Fibroblast of skin of scalp (primary cell): Measurements from ENCODE around the gene CTIF. TPM values are rescaled to one million over a fixed set of nuclear protein-coding genes. Genes with fewer than 3 reads are reported as not detected.
"Not testable (repeated sequence)": the region's sequence is repeated elsewhere in the genome, so short reads cannot be mapped to it uniquely, and the experiment has no call there.

Source experiments
- DNase-seq: peaks from one replicate; pipeline ENCODE4 v3.0.0-alpha.2; 2013
- polyA plus RNA-seq, 2 experiments: library from polyadenylated mRNA; unstranded; fragments of 120-200 nt; gene quantifications; one replicate each; pipeline ENCODE4 v1.2.1, GENCODE V29; 2013; ENCODE audit not compliant: insufficient read length in 2 of 2

CTIF gene
- 88.6 TPM for polyA plus RNA-seq (2013, experiment 1 of 2; ENCODE audit: insufficient read length)
- 80.0 TPM for polyA plus RNA-seq (2013, experiment 2 of 2; ENCODE audit: insufficient read length)

DNA sequence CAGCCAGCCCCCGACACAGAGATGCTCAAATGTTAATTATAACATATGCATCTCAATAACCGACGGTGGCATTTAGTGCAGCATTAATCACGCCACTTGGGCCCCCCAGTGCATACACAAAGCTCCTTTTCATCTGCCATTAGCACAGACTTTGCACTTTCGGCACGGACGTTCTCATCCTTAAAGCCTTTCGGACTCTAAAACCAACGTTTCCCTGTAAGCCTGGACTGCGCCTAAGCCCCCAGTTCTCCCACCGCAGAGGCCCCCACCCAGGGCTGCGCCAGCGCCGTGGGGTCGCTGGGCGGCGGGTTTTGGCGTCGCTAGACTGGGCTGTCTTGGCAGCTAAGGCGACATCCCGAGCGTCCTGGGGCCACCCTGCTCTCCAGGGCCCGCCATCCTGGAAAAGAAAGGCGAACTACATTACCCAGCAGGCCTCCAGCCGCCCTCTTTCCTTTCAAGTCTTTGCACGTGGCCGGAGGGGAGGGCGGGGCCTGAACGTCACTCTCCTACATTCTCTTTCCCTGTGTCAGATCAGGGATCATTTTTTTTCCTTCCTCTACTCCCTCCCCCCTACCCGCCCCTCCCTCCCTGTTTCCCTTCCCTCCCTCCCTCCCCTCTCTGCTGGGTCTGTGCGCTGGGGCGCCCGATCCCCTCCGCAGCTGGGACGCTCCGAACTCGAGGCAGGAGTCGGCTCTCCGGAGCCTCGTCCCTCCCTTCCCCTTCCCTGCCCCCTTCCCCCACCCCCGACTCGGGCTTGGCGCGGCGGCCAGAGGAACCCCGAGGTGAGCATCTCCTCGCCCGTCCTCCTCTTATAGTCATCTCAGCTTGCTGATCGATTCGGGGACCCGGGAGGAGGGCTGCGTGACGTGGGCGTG lies at the start of gene CTIF:
Gene CTIF, plus strand, starts transcription at position 501 of the 875 bp plus-strand sequence. CDS start 80,535 bp downstream, outside the sequence.
- DNase-seq: peak; percentile 98

DNA sequence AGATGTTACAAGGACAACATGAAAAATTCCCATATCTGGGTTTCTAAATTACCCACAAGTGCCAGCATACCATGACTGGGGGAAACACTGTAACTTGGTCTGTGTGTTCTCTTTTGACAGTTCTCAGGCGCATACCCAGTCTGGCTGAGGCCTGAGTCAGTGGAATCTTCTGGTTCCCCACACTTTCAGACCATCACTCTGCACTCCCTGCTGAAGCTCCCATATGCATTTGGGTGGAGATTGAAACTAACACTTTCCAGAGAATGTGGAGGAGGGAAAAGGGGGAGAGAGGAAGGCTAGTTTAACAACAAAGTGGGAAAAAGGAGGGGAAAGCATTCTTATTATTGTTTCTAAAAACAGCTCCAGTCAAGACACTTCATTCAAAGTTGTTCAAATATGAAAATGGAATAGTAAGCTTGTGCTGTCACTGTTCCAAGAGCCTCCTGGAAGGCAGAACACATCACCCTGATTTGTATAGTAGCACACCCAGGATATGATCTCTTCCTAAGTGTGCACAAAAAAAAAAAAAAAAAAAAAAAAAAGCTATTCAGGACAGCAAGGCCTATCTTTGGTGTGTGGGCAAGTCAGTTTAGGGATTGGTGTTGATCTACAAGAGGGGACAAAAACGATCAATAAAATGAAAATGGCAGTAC lies 48.1 kb upstream of the CTIF start:
- peak; percentile 86 for DNase-seq

DNA sequence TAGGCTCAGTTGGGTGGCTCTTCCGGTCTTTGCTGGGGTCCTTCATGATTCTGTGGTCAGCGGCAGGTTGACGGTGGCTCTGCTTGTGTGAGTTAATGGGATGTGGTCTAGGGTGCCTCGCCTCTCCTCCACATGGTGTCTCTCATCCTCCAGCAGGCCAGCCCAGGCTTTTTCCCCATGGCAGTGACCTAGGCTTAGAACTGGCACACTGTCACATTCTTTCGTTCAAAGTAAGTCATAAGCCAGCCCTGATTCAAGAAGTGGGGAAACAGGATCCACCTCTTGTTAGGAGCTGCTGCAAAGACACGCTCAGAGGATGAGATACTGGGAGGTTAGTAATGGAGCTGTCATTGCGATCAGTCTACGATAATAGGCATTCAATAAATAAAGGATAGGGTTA lies 46.0 kb upstream of the CTIF start:
- no peak for DNase-seq

DNA sequence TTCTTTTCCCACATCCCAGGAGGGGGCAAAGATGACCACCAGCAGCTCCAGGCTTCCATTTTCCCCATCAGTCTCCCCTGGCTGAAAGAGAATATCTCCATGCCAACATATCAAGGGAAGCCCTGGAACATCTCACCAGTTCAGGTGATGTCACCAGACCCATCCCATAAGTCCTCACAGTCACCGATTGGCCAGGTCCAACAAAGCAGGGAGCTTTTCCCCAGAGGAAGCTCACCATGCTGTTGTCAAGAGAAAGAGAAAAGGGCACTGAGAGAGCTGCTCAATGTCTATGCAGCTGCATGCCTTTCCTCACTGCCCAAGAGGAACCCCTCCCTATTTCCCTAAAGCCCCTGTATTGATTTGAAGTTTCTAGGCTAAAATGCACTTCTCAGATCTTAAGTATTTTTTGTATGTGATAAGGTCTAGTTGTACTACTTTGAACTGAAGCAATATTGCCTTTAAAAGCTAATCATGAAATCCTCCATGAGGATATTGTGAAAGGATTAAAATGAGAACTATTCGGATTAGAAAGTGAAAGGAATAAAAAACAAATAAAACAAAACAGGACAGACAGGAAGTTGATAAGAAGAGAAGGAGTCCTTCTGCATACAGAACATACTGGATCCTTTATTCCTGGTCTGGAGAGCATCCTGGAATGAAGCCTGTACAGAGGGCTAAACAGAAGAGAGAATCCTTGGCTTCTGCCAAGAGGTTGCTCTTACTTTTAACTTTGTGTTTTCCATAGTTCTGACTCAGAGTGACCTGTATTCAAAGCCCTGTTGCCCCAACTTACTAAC lies 45.2 kb upstream of the CTIF start:
- DNase-seq: no peak

DNA sequence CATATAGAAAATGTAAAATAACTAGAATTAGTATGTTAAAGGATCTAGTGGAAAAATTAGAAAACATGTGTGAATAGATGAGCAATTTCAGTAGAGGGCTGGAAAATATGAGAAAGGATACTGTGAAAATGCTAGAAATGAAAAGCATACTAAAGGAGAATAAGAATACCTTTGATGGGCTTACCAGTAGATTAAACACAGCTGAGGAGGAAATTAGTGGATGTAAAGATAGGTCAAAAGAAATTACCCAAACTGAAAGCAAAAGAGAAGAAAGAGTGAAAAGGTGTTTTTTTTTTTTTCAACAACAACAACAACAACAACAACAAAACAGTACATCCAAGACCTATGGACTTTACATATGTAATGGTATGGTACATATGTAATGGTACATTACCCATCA lies 41.0 kb upstream of the CTIF start:
- DNase-seq: no peak

DNA sequence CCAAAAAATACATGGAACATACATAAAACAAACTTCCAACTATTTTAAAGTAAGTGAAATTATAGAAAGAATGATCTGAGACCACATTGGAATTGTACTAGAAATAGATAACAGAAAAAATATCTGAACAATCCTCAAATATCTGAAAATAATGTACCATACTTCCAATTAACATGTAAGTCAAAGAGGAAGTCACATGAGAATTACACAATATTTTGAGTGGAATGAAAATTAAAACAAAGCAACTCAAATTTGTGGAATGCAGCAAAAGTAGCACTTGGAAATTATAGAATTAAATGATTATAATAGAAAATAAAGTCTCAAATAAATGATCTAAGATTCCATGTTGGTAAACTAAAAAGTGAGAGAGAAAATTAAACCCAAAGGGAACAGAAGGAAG lies 38.3 kb upstream of the CTIF start:
- no peak for DNase-seq

DNA sequence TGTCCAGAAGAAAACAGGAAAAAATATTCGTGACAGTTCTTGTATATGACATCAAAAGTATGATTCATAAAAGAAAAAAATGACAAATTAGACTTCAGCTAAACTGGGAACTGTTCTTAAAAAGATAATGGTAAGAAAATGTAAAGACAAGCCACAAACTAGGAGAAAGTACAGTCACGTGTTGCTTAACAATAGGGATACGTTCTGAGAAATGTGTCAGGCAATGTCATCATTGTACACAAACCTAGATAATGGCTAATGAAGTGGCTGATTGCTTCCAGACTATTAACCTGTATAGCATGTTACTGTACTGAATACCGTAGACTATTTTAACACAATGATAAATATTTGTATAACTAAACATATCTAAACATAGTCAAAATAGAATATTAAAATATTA lies 35.9 kb upstream of the CTIF start:
- DNase-seq: no peak

DNA sequence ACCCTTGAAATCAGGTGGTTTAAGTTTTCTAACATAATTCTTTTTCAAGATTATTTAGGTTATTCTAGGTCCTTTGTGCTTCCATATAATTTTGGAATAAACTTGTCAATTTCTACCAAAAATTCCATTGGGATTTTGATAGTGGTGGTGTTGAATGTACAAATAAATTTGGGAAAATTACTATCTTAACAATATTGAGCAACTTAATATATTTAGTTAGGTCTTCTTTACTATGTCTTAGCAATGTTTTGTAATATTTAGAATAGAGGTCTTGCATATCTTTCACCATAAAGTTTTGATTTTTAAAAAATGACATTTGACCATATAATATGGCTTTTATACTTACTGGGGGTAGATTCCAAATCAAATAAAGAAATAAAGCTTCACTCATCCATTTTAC lies 34.0 kb upstream of the CTIF start:
- DNase-seq: no peak

DNA sequence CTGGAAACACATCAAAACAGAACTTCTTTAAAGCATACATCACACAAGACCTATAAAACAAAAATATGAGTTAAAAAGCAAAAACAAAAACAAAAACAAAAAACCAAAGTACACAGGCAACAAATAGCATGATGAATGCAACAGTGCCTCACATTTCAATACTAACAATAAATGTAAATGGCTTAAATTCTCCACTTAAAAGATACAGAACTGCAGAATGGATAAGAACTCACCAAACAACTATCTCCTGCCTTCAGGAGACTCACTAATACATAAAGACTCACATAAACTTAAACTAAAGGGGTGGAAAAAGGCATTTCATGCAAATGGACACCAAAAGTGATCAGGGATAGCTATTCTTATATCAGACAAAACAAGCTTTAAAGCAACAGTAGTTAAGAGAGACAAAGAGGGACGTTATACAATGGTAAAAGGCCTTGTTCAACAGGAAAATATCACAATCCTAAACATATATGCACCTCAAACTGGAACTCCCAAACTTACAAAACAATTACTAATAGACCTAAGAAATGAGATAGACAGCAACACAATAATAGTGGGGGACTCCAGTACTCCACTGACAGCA lies 31.8 kb upstream of the CTIF start:
- not testable (repeated sequence) for DNase-seq

DNA sequence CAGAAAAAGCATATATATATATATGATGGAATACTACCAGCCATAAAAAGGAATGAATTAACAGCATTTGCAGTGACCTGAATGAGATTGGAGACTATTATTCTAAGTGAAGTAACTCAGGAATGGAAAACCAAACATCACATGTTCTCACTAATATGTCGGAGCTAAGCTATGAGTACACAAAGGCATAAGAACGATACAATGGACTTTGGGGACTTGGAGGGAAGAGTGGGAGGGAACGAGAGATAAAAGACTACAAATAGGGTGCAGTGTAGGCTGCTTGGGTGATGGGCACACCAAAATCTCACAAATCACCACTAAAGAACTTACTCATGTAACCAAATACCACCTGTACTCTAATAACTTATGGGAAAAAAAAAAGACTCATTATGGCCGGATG lies 26.3 kb upstream of the CTIF start:
- DNase-seq: not testable (repeated sequence)

DNA sequence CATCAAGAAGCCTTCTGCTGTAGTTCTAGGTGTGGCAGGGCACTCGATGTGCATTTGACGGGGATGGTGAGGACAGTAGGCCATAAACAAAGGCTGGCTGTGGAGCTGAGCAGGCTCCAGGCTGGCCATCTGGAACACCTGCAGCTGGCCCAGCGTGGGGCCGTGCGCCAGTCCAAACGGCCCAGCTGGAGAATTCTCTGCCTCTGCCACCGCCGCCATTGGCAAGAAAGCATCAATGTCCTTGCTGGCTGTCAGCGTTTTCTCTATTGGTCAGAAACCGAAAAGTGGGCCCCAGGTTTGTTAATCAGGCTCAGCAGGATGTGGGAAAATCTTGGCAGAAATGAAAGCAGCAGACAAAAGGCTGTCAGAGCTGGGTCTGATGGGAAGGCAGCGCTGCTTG lies 24.0 kb upstream of the CTIF start:
- peak; percentile 17 for DNase-seq

DNA sequence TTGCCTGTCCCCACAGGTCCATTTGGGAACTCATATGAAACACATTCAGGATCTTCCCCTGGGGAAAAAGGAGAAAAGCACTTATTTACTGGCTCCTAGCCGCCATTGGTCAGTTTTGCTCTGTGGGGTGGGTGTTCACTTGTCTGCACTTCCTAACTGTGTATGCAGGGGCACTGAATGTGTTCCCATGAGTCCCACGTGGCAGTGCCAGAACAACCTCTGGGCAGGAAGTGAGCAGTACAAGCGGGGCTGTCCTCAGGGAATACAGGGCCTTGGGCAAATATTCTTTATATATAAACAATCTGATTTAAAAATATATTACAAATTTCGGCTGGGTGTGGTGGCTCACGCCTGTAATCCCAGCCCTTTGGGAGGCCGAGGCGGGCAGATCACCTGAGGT lies 21.8 kb upstream of the CTIF start:
- DNase-seq: peak; percentile 22

DNA sequence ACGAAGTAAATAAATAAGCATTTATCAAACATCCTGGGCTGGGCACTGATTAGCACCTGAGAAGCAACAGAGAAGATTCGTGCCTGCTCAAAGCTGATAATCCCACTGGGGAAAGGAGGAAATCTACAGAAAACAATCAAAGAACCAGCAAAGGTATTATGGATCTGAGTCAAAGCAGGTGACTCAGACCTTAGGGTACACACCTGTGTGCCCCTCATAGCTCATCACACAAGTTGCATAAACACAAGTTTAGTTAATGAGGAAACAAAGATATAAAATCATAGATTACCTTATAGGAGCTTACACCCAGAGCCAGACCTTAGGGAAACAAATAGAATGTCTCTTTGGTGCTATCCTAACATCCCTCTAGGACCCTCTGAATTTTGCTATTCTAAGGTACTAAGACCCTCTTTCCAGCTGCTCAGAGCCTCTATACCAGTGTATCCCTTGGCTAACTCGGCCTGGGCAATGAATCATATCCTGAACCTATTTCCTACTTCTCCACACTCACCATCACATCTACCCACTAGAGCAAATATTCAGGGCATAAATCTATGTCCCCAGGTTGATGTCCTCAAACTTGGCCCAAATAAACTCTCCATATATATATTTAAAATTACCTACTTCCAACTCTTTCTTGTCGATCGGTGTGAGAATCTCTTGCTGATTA lies 19.3 kb upstream of the CTIF start:
- no peak for DNase-seq

DNA sequence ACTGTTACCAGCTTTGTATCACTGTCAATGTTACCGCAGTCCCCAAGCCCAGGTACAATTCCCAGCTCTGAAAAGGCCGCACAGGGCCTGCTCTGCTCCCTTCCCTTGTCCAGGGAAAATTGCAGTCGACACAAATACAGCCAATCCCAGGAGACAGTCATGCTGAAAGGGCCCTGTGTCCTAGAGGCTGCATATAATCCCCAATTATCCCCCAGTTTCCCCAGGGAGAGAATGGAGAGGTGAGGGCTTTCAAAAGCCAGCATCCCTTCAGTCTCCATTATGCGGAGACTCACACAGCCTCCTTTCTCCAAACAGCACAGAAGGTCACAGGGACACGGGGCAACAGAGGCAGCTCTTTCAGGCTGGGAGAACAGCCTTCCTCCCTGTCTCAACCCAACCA lies 17.1 kb upstream of the CTIF start:
- DNase-seq: no peak

DNA sequence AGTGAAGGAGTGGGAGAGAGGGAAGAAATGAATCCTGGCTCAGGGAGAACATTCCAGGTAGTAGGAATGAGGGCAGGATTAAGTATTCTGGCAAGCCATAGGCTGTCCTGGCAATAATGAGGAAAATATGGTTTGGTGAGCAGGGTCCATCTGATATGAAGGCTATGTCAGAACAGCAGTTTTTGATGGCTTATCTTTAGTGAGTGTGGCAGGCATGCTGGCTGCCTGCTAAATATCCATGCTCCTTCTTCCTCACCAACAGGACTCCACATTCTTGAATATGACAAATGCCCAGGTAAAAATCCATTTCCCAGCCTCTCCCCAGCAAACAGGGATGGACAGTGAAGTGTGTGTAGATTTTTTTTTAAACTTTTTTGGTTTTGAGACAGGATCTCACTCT lies 13.2 kb upstream of the CTIF start:
- no peak for DNase-seq

DNA sequence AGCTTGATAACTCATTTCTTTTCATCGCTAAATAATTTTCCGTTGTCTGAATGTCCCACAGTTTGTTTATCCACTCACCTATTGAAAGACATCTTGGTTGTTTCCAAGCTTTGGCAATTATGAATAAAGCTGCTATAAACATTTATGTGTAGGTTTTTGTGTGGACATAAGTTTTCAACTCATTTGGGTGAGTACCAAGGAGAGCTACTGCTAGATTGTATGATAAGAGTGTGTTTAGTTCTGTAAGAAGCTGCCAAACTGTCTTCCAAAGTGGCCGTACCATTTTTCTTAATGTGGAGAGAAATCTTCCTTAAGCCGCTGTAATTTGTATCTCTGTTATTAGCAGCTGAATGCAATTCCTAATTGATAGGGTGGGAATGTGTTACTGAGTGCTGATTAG lies 11.4 kb upstream of the CTIF start:
- DNase-seq: no peak

DNA sequence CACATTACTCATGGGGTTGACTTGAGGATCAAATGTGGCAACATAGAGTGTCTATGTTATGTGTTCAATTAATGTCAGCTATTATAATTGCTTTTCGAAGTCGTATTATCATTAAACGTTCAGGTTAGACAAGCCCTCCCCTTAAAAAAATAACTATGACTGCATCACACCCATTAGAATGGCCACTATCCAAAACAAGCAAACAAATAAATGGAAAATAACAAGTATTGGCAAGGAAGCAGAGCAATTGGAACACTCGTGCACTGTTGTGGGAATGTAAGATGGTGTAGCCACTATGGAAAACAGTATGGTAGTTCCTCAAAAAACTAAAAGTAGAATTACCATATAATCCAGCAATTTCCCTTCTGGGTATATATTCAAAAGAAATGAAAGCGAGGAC lies 10.0 kb upstream of the CTIF start:
- DNase-seq: no peak

DNA sequence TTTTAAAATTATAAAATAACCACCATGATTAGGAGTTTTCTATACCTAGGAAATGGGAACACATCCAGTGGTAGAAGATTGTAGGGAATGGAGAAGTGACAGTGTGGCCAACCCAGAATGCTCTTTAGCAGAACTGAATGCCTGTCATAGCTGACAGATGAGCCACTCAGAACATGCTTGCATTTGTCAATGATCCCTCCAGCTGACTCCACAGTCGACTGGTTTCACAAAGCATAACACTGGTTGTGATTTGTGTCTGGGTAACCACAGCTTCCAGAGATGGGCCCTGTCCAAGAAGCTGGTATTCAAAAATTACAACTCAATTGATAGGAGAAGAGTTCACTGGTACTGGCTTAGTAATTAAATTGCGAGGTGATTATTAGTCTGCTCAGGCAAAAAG lies 9.0 kb upstream of the CTIF start:
- peak; percentile 96 for DNase-seq

DNA sequence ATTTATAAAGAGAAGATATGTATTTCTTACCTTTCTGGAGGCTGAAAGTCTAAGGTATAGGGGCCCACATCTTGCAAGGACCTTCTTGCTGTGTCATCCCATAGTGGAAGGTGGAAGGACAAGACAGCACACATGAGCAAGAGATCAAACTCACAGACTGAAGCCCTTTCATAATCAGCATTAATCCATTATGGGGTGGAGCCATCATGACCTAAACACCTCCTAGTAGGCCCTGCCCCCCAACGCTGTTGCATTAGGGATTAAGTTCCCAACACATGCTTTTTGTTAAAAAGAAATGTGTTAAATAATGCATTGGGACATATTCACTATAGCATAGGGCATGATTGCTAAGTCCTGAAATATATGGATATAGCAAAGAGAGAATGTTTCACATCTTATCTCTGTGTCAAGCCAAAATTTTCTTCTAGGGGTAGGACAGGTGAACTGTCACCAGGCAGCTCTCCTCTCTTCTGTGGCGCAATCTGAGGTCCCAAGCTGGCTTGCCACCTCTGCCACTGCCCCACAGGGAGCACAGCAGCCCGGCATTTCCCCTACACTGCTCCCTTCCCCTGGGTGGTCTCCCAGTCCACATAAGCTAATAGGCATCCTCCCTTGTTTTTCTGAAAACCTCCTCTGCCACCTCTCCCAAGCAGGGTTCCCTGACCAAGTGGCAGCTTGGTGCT lies 8.3 kb upstream of the CTIF start:
- peak; percentile 32 for DNase-seq

DNA sequence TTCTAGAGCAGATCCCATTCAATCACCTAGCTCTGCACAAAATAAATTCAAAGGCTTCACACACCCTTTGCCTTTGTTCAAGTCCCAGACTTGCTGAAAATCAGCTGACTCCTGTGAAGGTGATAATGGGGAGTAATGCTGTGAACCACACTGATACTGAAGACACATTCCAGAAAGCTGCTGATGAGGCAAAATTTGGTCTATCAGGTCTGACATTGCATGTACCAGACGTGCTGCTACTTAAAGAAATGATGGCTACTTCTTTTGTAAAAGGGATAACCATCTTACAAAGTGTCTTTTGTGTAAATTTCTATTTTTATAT lies 7.8 kb upstream of the CTIF start:
- no peak for DNase-seq

DNA sequence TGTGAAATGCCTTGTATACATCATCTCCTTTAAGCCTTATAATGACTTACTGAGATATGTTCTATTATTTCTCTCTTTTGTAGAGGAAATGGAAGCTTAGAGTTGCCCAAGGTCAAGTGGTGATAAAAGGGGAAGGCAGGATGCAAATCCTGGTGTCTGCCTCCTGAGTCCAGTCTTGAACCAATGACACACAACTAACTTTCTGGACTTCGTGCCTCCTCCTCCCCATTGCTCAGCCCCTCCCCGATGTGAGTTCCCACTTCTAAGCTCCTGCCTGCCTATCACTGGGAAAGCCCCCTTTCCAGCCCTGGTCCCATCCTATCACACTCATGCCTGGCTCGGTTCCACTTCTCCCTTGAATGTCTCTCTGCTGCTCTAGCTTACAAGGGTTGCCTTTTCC lies 6.9 kb upstream of the CTIF start:
- no peak for DNase-seq
